GM18517 (cell line): Measurements from ENCODE around the gene TCEAL3.
"Not testable (repeated sequence)": the region's sequence is repeated elsewhere in the genome, so short reads cannot be mapped to it uniquely, and the experiment has no call there.

Source experiments
- ATAC-seq: cut with Tn5 transposase; IDR thresholded peaks from one replicate; pipeline ENCODE4 v1.9.1; 2021; ENCODE audit warnings: mild to moderate bottlenecking, moderate library complexity; ENCODE audit not compliant: unreplicated experiment

Gene TCEAL3, protein sequence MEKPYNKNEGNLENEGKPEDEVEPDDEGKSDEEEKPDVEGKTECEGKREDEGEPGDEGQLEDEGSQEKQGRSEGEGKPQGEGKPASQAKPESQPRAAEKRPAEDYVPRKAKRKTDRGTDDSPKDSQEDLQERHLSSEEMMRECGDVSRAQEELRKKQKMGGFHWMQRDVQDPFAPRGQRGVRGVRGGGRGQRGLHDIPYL

DNA sequence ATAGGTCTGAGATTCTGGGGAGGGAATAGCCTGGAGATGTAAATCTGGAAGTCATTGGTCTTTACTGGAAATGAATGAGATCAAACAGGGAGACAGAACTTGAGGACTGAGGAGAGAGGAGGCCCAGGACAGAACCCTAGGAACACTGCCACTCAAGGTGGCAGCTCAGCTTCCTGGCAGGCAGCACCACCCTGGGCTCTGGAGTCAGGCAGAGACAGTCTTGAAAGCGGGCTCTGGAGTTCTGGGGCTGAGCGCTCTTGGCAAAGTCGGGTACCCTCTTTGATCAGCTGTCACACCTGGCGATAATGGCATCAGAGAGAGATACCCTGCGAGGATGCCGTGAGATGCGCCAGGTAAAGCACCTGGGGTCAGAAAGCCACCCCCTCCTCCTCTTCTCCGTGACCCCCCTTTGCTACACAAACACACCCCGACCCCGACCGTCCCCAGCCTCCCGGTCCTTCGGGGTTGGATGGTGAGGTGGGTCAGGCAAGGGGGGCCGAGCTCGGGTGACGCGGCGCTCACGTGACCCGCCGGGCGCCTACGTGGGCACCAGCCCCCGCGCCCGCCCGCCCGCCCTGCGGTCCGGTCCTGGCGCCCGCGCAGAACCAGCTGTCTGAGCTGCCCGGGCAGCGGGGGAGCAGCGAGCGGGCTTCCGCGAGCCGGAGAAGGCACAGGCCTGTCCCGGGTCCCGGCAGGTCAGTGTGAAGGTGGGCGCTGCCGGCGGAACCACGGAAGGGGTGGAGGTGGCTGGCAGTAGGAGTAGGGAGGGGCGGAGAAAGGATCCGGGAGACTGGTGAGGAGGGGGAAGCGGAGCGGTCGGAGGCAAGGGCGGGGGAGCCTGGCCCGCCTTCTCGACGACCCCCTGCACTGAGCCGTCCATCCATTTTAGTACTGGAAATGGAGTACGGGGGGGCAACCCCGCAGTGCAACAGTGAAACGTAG lies at the start of gene TCEAL3:
Gene TCEAL3, plus strand, starts transcription at position 600 of the 942 bp plus-strand sequence. CDS start 1,102 bp downstream, outside the sequence.
- ATAC-seq, result peak; percentile 52

DNA sequence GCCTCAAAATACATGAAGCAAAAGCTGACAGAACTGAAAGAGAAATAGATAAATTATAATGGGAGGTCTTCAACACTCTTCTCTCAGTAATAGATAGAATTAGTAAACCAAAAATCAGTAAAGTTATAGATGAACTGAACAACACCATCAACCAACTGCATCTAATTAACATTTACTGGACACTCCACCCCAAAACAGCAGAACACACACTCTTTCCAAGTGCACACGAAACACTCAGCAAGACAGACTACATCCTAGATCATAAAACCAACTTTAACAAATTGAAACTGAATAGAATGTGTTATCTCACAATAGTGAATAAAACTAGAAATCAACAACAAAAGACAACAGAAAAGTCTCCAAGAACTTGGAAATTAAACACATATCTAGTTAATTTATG lies 47.5 kb upstream of the TCEAL3 start:
- ATAC-seq, result no peak

DNA sequence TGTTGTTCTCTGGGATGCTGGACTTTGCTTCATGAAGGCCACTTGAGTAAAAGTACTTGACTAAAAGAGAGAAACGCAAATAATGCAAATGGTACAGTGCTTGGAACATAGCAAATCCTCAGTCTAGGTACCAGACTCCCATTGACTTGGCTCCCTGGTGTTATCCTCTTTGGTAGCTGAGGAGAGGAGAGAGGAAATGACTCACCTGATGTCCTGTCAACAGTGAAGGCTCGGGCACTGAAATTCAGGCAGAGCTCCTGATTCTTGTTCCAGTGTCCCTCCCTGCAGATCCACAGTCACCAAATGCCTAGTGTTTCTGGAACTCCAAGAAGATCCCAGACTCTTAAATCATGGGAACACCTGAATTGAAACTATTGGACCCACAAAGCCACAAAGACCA lies 45.0 kb upstream of the TCEAL3 start:
- no peak for ATAC-seq

DNA sequence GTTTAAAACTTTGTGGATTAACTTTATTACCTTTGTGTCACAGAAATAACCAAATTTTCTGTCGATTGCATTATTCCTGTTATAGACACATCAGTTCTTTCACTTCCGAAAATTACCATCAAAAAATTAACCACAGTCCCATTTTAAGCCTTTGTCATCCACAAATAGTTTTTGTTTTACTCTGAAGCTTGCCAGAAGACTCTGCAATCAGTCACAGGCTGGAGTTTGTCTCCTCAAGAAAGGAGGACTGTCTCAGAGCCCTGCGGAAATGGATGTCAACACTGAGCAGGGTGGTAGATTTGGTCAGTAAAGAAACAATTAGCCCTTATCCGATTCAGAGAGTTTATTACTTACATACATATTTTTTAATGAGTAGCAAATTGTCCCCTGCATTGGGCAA lies 42.6 kb upstream of the TCEAL3 start:
- peak; percentile 70 for ATAC-seq

DNA sequence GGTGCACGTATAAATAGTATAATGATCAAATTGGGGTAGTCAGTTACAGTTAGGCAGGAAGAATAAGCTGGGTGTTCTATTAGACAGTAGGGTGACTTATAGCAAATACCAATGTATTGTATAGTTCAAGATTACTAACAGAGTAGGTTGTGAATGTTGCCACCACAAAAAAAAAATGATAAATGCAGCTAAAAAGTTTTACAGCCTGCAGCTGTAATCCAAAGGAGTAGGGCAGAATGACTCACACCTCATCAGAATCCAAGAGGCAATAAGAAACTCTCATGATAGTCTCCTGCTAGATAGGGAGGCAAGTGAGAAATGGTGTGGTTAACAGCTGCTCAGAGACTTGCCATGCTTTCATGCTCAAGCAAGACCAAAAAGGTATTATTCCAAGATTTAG lies 42.0 kb upstream of the TCEAL3 start:
- peak; percentile 38 for ATAC-seq

DNA sequence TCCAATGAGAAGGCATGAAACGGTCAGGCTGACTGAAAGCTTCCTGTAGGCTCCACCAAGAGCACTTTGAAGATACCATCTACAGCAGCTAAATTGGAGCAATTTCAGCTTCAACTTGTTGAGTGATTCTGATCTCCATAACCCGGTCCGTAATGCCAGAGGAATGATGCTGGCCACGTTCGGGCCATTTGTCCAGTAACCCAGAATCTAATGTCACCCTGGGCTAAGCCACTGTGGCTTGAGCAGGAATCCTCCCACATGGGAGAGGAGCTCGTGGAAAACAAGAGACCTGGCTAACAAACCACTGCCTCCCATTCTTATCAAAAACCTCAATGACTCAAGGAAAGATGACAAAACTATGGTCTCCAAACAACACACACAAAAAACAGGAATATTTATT lies 36.6 kb upstream of the TCEAL3 start:
- ATAC-seq, result no peak

DNA sequence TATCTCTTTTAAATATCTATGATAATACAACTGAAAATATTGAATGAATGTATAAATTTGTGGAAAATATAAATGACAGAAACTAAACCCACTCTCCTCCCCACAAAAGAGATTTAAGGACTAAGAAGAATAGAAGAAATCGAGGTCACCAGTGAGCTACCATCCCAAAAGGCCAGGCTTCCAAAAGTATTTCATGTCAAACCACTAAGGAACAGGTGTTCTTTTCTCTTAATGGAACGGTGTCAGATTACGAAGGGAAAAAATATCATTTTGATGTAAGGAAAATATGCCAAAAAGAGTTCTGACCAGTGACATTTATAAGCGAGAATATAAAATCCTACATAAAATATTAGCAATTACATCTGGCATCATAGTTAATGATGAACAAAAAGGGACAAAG lies 36.0 kb upstream of the TCEAL3 start:
- no peak for ATAC-seq

DNA sequence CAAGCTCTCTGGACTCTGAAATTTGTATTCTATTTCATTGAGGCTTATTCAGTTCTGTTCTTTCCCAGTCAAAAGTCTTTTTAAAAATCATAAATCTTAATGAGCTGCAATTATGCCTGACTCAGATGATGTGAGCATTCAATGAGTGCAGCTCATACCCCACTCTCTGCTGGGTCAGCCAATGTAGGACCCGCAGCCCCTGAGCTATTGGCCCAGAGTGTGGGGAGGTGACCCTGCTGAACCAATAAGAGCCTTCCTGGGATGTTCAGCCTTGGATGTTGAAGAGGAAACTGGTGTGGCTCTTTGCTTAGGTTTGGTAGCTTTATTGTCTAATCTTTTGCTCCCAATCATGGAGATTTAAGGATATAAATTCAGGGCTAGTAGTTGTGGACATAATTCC lies 34.6 kb upstream of the TCEAL3 start:
- ATAC-seq, result no peak

GRCh38 chrX:103584596-103584995 lies 23.2 kb upstream of the TCEAL3 start:
- no peak for ATAC-seq

GRCh38 chrX:103585411-103586313 lies 22.1 kb upstream of the TCEAL3 start, which contains the start of gene TCEAL4:
Gene TCEAL4, plus strand, starts transcription at chrX:103585515. Its CDS starts 1,161 bp downstream, at chrX:103586676.
- no peak for ATAC-seq

DNA sequence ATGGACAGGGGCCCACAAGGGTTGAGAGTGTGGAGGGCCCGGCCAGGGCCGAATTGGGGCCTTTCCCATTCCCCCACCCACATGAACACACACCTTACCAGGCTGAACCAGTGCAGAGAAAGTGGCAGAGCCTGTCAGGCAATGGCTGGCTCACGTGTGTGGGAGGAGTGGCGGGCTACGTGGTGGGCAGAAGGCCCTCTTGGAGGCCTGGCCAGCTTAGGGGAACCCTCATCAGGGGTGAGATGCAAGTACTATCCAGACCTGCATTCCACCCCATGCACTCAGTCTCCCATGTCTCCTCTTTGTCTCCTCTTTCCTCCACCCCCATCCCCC lies 21.5 kb upstream of the TCEAL3 start:
- no peak for ATAC-seq

- ATAC-seq, result no peak
Observed at GRCh38 chrX:103586659-103587058, 21.1 kb upstream of the TCEAL3 start.

DNA sequence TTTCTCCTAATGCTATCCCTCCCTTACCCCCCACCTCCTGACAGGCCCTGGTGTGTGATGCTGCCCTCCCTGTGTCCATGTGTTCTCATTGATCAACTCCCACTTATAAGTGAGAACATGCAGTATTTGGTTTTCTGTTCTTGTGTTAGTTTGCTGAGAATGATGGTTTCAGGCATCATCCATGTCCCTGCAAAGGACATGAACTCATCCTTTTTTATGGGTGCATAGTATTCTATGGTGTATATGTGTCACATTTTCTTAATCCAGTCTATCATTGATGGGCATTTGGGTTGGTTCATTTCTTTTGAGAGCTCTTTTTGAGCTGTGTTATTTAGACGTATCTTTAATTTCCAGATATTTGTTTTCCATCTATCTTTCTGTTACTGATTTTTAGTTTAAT lies 15.5 kb upstream of the TCEAL3 start:
- not testable (repeated sequence) for ATAC-seq

- ATAC-seq, result not testable (repeated sequence)
Observed at GRCh38 chrX:103595202-103595601, 12.6 kb upstream of the TCEAL3 start.

DNA sequence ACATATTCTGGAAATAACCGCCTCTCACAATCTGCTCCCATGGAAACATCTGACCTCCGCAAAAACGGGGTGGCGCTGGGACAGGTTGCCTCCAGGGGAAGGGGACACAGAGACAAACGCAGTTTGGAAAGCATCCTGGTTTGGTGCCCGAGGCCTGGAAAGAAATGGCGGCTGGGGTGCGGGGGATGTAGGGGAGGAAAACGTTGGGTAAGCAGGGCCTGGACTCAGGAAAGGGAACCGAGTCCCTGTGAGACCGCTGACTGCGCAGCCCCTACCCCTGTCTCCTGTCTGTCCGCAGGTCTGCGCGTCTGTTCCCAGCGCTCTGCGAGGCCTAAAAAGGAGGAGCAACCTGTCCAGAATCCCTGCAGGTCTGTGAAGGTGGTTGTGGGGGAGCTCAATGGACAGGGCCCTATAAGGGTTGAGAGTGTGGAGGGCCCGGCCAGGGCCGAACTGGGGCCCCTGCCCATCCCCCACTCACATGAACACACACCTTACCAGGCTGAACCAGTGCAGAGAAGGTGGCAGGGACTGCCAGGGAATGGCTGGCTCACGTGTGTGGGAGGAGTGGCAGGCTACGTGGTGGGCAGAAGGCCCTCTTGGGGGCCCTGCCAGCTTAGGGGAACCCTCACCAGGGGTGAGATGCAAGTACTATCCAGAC lies 672 bp downstream of the TCEAL3 start:
- peak; percentile 28 for ATAC-seq

- ATAC-seq, result no peak
Observed at GRCh38 chrX:103610282-103610681, 2.5 kb downstream of the TCEAL3 start.

GRCh38 chrX:103613362-103613890 lies 5.7 kb downstream of the TCEAL3 start:
- ATAC-seq, result no peak

GRCh38 chrX:103614999-103615398 lies 7.2 kb downstream of the TCEAL3 start:
- no peak for ATAC-seq

DNA sequence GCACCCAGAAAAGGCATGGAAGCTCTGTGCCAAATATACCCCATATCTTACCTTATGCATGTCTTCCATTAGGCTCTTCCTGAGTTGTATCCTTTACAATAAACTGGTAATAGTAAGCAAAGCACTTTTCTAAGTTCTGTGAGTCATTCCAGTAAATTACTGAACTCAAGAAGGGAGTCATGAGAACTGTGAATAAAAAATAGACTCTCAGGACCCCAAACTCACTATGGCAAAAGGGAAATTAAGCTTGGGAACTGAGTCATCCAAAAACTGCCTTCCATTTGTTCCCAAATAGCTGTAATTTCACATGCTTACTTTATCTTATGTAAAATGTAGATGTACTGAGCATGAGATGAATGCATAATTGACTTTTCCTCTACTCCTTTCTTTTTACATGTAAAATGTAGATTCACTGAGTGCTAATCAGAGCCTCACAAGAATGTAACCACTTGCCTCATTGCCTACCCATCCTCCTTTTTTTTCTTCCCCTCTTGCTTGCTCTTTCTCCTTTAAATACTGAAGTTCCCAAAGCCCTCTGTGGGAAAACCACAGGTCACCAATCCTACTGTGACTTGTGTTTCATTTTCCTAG lies 8.1 kb downstream of the TCEAL3 start:
- no peak for ATAC-seq

DNA sequence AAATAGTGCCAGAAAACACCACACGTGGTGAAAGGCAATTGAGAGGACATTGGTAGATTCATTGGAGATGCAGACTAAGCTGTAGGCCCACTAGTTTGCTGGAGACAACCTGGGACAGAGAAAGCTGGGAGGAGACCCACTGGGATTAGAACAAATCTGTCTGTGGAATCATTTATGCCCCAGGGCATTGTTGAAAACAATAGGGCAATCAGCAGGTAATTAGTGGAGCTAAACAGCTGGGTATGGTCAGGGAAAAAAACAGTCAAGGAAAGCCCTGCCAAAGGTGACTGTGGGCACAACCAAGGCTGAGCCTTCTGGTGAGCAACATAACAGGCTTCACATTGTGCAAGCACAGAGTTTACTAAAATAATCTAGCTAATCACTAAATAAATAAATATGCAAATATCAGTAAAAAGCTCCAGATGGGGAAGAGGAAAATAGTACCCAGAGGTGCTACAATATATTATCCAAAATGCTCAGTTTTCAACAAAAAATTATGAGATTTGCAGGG lies 9.0 kb downstream of the TCEAL3 start:
- no peak for ATAC-seq
